Breast epithelium (tissue), 4 donors: Measurements from ENCODE around the gene NTN3. TPM values are rescaled to one million over a fixed set of nuclear protein-coding genes. Genes with fewer than 3 reads are reported as not detected.

Experiments
- DNase-seq, 2 donors: peaks; one replicate each; pipeline ENCODE4 v3.0.0-alpha.2; 2019; ENCODE audit warnings: low spot score in 2 of 2
- H3K27ac ChIP-seq, 2 donors: fragments of 200-600 bp; sonication (generic) in 1 of 2; one replicate each; pipeline ENCODE4 v1.5.1; 2016 to 2019; ENCODE audit warnings: mild to moderate bottlenecking in 1 of 2
- H3K27me3 ChIP-seq, 2 donors: fragments of 200-600 bp; sonication (generic) in 1 of 2; one replicate each; pipeline versions ENCODE4 v1.5.1 to v1.6.0; 2017 to 2019; ENCODE audit warnings: control low read depth in 1 of 2, mild to moderate bottlenecking in 1 of 2
- H3K36me3 ChIP-seq: fragments of 200-600 bp; one replicate; pipeline ENCODE4 v1.5.1; 2019
- H3K4me1 ChIP-seq, 2 donors: fragments of 200-600 bp; sonication (generic); one replicate each; pipeline ENCODE4 v1.5.1; 2016 to 2019; ENCODE audit warnings: control low read depth in 1 of 2
- H3K4me3 ChIP-seq, 3 donors: fragments of 200-600 bp; sonication (generic); 1 replicate in 2 of 3; 2 replicates in 1 of 3; pipeline ENCODE4 v1.5.1; 2016 to 2019; ENCODE audit warnings: mild to moderate bottlenecking in 3 of 3, moderate library complexity in 2 of 3
- H3K9me3 ChIP-seq, 2 donors: fragments of 200-600 bp; sonication (generic) in 1 of 2; one replicate each; pipeline ENCODE4 v1.5.1; 2016 to 2019; ENCODE audit warnings: control low read depth in 1 of 2
- CTCF ChIP-seq, 3 donors: fragments of 450-650 bp; IDR thresholded peaks; one replicate each; pipeline ENCODE4 v1.5.1; 2016 to 2017; ENCODE audit warnings: antibody characterized with exemption in 3 of 3, mild to moderate bottlenecking in 3 of 3, moderate library complexity in 3 of 3
- POLR2A ChIP-seq: fragments of 450-650 bp; IDR thresholded peaks from one replicate; pipeline ENCODE4 v1.6.1; 2016; ENCODE audit warnings: antibody characterized with exemption, mild to moderate bottlenecking, moderate library complexity
- POLR2AphosphoS5 ChIP-seq, 3 donors: sonication (generic); formaldehyde crosslinking; IDR thresholded peaks; one replicate each; pipeline ENCODE4 v1.6.1; 2017; ENCODE audit warnings: antibody characterized with exemption in 3 of 3
- intact Hi-C: fragments of 100-400 bp; cut with DNase I; formaldehyde crosslinking; loops from one replicate; pipeline ENCODE4 v1.15.1; 2023; ENCODE audit warnings: low total_unique reads
- total RNA-seq, 3 donors: library from RNA; depleted of rRNA; stranded (reverse); fragments of >200 nt; gene quantifications; one replicate each; pipeline ENCODE4 v1.1.0, GENCODE V29; 2016

The NTN3 gene
- total RNA-seq, 3 donors from 2014 or later, result not detected

DNA sequence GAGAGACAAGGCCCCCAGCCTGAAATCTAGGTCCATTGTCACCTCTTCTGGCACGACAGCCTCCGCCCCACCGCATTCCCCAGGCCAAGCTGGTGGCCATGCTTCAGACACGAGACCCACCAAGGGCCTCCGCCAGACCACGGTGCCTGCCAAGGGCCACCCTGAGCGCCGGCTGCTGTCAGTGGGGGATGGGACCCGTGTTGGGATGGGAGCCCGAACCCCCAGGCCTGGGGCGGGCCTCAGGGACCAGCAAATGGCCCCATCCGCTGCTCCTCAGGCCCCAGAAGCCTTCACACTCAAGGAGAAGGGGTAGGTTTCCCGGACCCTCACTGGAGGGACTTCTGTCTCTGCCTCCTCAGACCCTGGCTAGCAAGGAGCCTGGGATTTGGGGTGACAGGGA, 10.2 kb upstream of the NTN3 start:
- intact Hi-C loops, result no loop called here
- Histone ChIP-seq H3K27me3 (no peaks in the 10 kb centered on the region), H3K4me1 (peaks cover 0 to 4% of the 10 kb centered on the region in 2 donors), H3K36me3 (no peaks in the 10 kb centered on the region), H3K27ac (no peak overlapping the region), H3K4me3 (no peak overlapping the region), H3K9me3 (no peaks in the 10 kb centered on the region)
- TF ChIP-seq CTCF (IDR thresholded peaks at IDR 0.05) (no peak), POLR2AphosphoS5 (IDR thresholded peaks at IDR 0.05) (no peak), POLR2A (no peak)
- no peak for DNase-seq

DNA sequence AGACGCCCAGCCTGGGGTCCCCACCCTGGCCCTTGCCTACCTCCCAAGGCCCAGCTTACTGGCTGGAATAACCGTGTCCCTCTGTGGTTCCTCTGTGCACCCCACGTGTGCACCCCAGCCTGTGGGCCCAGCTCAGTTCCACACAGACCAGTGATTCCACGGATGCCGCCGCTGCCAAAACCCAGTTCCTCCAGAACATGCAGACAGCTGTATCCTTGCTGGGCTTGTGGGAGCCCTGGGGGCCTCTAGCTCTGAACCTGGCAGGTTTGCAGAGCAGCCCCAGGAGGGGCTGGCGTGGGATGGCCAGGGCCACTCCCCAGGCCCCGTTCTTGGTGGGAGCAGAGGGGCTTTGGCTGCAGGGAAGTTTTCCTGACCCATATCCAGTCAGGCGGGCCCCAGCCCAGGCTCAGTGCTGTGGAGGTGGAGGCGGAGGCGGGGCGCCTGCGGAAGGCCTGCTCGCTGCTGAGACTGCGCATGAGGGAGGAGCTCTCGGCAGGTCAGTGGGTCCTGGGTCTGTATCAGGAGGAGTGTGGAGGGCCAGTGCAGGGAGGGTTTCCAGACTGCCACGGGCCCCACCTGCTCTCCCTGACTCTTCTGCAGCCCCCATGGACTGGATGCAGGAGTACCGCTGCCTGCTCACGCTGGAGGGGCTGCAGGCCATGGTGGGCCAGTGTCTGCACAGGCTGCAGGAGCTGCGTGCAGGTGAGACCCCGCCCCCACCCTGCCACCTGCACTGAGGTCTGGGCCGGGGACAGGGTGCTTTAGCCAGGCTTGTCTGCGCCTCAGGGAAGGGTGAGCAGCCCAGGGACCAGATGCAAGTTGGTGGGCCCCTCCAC, 8.8 kb upstream of the NTN3 start:
- Histone ChIP-seq H3K36me3 (no peaks in the 10 kb centered on the region), H3K27ac (no peak overlapping the region)
- intact Hi-C loops, result no loop called here

GRCh38 chr16:2464333-2464732, 6.8 kb upstream of the NTN3 start:
- no peaks in the 10 kb centered on the region for H3K36me3 ChIP-seq
- no peak for DNase-seq
- H3K27me3 ChIP-seq, result no peaks in the 10 kb centered on the region
- H3K9me3 ChIP-seq, result no peaks in the 10 kb centered on the region
- no peak overlapping the region for H3K4me3 ChIP-seq
- intact Hi-C loops, result no loop called here
- peaks cover 0 to 11% of the 10 kb centered on the region in 2 donors for H3K4me1 ChIP-seq
- no peak overlapping the region for H3K27ac ChIP-seq
- TF ChIP-seq POLR2AphosphoS5 (IDR thresholded peaks at IDR 0.05), result no peak
- TF ChIP-seq POLR2A, result no peak
- no peak for TF ChIP-seq CTCF (IDR thresholded peaks at IDR 0.05)

More for the DNA sequence above, 8.8 kb upstream of the NTN3 start:
- no peaks in the 10 kb centered on the region for H3K27me3 ChIP-seq
- H3K9me3 ChIP-seq, result no peaks in the 10 kb centered on the region
- DNase-seq, result no peak
- TF ChIP-seq CTCF (IDR thresholded peaks at IDR 0.05) (no peak), POLR2A (no peak)
- no peak overlapping the region for H3K4me3 ChIP-seq
- peaks cover 0 to 4% of the 10 kb centered on the region in 2 donors for H3K4me1 ChIP-seq

DNA sequence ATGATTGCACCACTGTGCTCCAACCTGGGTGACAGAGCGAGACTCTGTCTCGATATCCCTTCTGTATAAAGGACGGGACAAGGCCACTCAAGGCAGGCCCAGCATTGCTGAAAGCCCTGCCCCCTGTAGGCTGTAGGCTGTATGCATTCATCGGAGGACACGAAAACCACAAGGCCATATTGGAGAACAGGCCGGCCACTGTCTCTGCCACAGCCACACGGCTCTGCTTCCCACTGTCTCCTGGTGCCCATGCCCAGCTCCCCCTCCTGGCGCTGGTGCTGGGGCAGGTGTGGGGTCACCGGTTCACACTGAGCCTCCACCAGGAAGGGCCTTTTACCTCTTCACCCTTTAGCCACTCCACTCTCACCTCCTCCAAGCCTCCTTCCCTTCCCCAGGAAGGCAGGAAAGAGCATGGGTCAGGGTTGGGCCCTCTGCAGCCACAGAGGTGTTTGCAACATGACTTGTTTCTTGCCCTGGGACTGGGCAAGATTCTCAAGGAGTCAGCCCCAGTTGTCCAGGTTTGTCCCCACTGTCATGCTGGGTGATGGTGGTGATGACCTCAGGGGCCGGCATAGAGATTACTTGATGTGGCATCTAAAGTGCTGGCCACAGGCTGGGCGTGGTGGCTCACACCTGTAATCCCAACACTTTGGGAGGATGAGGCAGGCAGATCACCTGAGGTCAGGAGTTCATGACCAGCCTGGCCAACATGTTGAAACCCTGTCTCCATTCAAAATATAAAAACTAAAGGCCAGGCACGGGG, 5.3 kb upstream of the NTN3 start:
- intact Hi-C loops, result loop anchor here (1.0 kb wide), 1 partner anchor 26 kb away; no protein-coding TSS in a partner anchor
- Histone ChIP-seq H3K9me3 (no peaks in the 10 kb centered on the region), H3K4me3 (no peak overlapping the region), H3K36me3 (no peaks in the 10 kb centered on the region), H3K4me1 (peaks cover 0 to 13% of the 10 kb centered on the region in 2 donors), H3K27me3 (no peaks in the 10 kb centered on the region), H3K27ac (no peak overlapping the region)
- TF ChIP-seq POLR2AphosphoS5 (IDR thresholded peaks at IDR 0.05), result no peak
- no peak for TF ChIP-seq CTCF (IDR thresholded peaks at IDR 0.05)
- TF ChIP-seq POLR2A, result no peak
- DNase-seq, result no peak
